ENCODE results near the gene FUCA2. TPM values are rescaled to one million over a fixed set of nuclear protein-coding genes. Genes with fewer than 3 reads are reported as not detected.
"Not testable (repeated sequence)": the region's sequence is repeated elsewhere in the genome, so short reads cannot be mapped to it uniquely, and the experiment has no call there.

FUCA2 gene
- total RNA-seq, 1 donor from 2014 or later, result 22.8 TPM

DNA sequence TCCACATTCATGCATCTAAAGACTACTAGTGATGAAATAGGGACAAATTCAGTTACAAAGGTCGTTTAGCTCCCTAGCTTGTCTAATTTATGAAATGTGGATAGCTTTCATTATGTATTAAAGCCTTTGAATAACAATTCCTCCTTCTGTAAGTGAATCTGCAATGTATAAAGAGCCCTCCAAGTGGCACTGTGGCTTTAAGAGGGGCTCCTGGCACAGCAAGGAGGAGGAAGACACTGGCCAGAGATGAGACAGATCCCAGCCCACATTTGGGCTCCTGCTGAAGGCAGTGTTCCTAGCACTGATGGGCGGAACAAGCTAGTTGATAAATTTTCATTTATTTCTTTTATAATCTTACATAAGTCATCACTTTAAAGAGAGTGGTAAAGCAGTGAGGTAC lies 17.6 kb upstream of the FUCA2 start:
- Mint-ChIP-seq H3K9me3 (no peaks in the 10 kb centered on the region), H3K27ac (no peak overlapping the region), H3K4me1 (ENCODE audit: low read depth) (peaks cover 12% of the 10 kb centered on the region), H3K4me3 (ENCODE audit: low read depth) (no peak overlapping the region), H3K36me3 (ENCODE audit: low read depth) (peaks cover 3% of the 10 kb centered on the region), H3K27me3 (ENCODE audit: low read depth) (no peaks in the 10 kb centered on the region)
- DNase-seq (ENCODE audit: low spot score), result no peak
- intact Hi-C loops (cut with micrococcal nuclease), result loop anchor here (2.0 kb wide), 1 partner anchor 14 kb away; no protein-coding TSS in a partner anchor

DNA sequence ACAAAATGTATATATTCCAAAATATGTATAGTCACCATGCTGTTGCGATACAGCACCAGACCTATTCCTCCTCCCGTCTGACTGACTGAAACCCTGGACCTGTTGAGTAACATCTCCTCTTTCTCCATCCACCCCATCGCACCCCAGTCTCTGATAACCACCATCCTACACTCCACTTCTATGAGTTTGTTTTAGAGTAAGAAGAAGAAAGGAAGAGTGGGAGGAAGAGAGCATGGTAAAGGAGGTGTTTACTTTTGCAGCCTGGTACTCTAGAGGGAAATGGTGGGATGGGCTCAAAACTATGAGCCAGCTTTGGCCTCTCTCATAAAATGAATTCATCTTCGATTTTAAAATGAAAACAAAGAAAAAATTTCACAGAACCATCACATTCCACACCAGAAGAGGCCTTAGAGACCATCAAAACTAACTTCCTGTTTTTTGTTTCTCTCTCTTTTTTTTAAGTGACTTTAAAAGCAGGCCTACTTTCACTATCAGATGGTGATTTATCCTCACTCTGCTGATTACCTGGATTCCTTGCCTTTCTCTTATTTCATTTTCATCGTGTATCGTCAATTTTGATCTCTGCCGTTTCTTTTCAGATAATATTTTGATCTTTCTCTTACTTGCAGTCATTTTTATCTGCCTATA lies 16.8 kb upstream of the FUCA2 start:
- H3K4me3 Mint-ChIP-seq (ENCODE audit: low read depth), result peak overlapping the region; percentile 30
- H3K9me3 Mint-ChIP-seq, result peaks cover 7% of the 10 kb centered on the region
- H3K27me3 Mint-ChIP-seq (ENCODE audit: low read depth), result no peaks in the 10 kb centered on the region
- DNase-seq (ENCODE audit: low spot score), result no peak
- peak overlapping the region; percentile 82 for H3K27ac Mint-ChIP-seq
- H3K4me1 Mint-ChIP-seq (ENCODE audit: low read depth), result peaks cover 12% of the 10 kb centered on the region
- intact Hi-C loops (cut with micrococcal nuclease), result loop anchor here (1.0 to 2.0 kb wide), 2 partner anchors 8 to 13 kb away; no protein-coding TSS in a partner anchor
- peaks cover 6% of the 10 kb centered on the region for H3K36me3 Mint-ChIP-seq (ENCODE audit: low read depth)

DNA sequence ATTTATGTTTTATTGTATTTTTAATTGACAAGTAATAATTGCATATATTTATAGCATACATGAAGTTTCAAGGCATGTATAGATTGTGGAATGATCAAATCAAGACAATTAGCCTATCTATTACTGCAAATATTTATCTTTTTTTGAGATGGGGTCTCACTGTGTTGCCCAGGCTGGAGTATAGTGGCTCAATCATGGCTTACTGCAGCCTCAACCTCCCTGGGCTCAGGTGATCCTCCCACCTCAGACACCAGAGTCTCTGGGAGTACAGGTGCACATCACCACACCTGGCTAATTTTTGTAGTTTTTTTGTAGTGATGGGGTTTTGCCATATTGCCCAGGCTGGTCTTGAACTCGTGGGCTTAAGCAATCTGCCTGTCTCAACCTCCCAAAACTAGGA lies 16.2 kb upstream of the FUCA2 start:
- Mint-ChIP-seq H3K4me1 (ENCODE audit: low read depth) (peaks cover 12% of the 10 kb centered on the region), H3K4me3 (ENCODE audit: low read depth) (no peak overlapping the region), H3K36me3 (ENCODE audit: low read depth) (peaks cover 6% of the 10 kb centered on the region), H3K27ac (no peak overlapping the region), H3K27me3 (ENCODE audit: low read depth) (no peaks in the 10 kb centered on the region), H3K9me3 (peaks cover 7% of the 10 kb centered on the region)
- no peak for DNase-seq (ENCODE audit: low spot score)
- intact Hi-C loops (cut with micrococcal nuclease), result loop anchor here (1.0 to 2.0 kb wide), 2 partner anchors 9 to 13 kb away; no protein-coding TSS in a partner anchor

DNA sequence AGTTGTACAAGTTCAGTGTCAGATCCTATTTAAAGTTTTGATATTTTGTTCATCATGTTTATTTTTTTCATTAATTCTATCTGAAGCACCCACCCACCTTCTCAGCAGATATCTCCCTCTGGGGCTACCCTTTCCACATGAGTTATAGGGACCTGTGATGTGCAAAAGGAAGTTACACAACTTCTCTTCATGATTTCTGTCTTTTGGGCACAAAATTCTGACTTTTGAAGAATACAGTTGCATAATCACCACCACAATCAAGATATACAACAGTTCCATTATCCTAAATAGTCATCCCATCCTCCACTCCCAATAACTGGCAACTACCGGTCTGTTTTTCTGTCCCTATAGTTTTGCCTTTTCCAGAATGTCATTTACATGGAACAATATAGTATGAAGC lies 13.8 kb upstream of the FUCA2 start:
- Mint-ChIP-seq H3K9me3 (peaks cover 7% of the 10 kb centered on the region), H3K36me3 (ENCODE audit: low read depth) (peaks cover 6% of the 10 kb centered on the region), H3K4me3 (ENCODE audit: low read depth) (no peak overlapping the region), H3K4me1 (ENCODE audit: low read depth) (peaks cover 12% of the 10 kb centered on the region), H3K27ac (no peak overlapping the region), H3K27me3 (ENCODE audit: low read depth) (no peaks in the 10 kb centered on the region)
- no peak for DNase-seq (ENCODE audit: low spot score)
- intact Hi-C loops (cut with micrococcal nuclease), result no loop called here

DNA sequence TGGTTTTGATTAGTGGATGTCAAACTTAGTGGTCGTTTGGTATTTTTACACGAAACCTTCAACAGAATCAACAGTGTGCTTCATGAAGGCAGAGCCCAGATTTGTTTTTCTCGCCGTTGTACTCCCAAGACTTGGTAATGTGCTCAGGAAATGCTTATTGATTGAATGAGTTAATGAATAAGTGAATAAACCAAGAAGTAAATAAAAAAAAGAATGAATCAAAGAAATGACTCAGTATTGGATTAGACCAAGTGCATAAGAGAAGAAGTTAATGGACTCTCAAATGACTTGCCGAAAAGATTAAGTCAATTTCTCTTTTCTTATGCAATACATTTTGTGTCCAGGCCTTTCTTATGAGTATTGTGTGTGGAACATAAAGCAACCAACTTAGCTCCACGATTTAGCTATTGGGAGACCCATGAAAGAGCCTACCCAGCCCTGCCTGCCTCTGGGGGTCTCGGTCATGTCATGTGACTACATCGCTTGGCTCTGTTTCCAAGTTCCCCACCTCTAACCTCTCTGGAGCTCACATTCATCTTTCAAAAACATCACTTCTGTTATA lies 10.6 kb upstream of the FUCA2 start:
- Mint-ChIP-seq H3K36me3 (ENCODE audit: low read depth) (peaks cover 6% of the 10 kb centered on the region), H3K27me3 (ENCODE audit: low read depth) (no peaks in the 10 kb centered on the region), H3K4me1 (ENCODE audit: low read depth) (peaks cover 3% of the 10 kb centered on the region), H3K9me3 (peaks cover 7% of the 10 kb centered on the region), H3K27ac (no peak overlapping the region), H3K4me3 (ENCODE audit: low read depth) (no peak overlapping the region)
- intact Hi-C loops (cut with micrococcal nuclease), result no loop called here
- no peak for DNase-seq (ENCODE audit: low spot score)

DNA sequence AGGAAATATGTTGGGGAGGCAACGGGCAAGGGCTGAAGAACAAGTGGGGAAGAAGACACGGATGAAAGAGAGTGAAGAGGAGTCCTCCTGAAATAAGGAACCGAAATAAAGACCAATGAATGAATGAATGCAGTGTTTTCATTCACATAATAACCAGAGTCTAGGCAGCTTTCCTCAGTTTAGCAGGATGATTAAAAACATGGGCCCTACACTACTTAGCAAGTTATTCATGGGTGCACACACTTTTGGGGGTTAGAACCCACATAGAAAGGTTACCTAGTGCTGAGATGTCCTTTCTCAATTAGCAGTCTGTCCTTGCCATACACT lies 5.9 kb upstream of the FUCA2 start:
- Mint-ChIP-seq H3K9me3 (no peaks in the 10 kb centered on the region), H3K36me3 (ENCODE audit: low read depth) (peaks cover 6% of the 10 kb centered on the region), H3K27ac (peak overlapping the region; percentile 15), H3K4me1 (ENCODE audit: low read depth) (peaks cover 18% of the 10 kb centered on the region), H3K27me3 (ENCODE audit: low read depth) (no peaks in the 10 kb centered on the region), H3K4me3 (ENCODE audit: low read depth) (no peak overlapping the region)
- DNase-seq (ENCODE audit: low spot score), result no peak
- intact Hi-C loops (cut with micrococcal nuclease), result no loop called here

DNA sequence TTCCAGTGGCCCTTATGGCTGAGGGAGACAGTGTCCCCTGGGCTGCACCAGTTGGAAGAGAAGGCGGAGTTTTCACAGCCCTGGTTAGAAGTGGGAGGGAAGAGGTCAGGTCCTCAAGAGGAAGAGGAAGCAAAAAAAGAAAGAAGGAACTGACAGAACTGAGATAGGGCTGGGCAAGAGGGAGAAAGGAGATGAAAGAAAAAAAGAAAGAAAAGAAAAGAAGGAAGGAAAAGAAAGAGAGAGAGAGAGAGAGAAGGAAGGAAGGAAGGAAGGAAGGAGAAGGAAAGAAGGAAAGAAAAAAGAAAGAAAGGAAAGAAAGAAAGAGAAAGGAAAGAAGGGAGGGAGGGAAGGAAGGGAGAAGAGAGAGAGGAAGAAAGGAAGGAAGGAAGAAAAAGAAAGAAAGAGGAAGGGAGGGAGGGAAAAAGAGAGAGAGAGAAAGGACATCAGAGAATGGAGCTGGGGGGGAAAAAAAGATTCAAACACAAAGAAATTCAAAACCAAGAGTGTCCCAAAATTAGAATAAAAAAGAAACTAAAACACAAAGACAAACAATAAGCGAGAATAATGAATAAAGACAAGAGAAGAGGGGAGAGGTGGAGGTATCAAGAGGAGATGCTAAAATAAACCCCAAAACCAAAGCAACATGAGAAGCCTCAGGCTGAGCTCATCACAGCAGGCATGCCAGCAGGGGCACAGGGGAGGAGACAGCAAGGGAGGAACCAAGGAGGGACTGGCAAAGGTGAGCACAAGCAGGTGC lies 5.3 kb upstream of the FUCA2 start:
- Mint-ChIP-seq H3K9me3 (no peaks in the 10 kb centered on the region), H3K4me1 (ENCODE audit: low read depth) (peaks cover 20% of the 10 kb centered on the region), H3K27me3 (ENCODE audit: low read depth) (no peaks in the 10 kb centered on the region), H3K27ac (peak overlapping the region; percentile 15), H3K4me3 (ENCODE audit: low read depth) (no peak overlapping the region), H3K36me3 (ENCODE audit: low read depth) (peaks cover 6% of the 10 kb centered on the region)
- DNase-seq (ENCODE audit: low spot score), result no peak
- intact Hi-C loops (cut with micrococcal nuclease), result no loop called here

DNA sequence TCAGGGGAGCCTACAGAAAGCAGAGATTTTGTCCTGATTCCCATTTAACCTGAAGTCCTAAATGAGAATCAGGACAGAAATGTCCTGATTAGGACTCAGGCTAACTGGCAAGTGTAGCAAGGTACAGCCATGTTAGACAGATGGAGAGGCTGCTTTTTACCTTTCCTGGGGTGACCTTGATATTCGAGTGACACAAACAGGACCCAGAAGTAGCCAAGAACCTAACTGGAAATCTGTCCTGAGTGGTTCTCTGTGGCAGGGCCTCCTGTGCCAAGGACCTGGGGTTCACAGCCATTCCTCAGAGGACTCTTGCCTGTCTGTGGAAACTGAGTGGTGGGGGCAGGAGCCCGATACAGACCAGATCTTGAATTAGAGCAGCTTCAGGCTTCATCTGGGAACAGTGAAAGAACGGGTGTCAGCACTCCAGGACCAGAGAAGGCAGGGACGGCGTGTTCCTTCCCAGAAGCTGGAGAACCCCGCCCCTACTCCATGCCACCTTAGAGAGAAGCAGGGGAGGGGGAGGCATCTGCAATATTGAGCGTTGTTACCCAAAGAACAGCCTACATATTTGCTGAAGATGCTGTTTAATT lies 4.3 kb upstream of the FUCA2 start:
- peaks cover 9% of the 10 kb centered on the region for H3K36me3 Mint-ChIP-seq (ENCODE audit: low read depth)
- no peak overlapping the region for H3K27ac Mint-ChIP-seq
- H3K9me3 Mint-ChIP-seq, result no peaks in the 10 kb centered on the region
- DNase-seq (ENCODE audit: low spot score), result no peak
- intact Hi-C loops (cut with micrococcal nuclease), result loop anchor here (2.0 kb wide), 1 partner anchor 13 kb away; no protein-coding TSS in a partner anchor
- peaks cover 27% of the 10 kb centered on the region for H3K4me1 Mint-ChIP-seq (ENCODE audit: low read depth)
- no peak overlapping the region for H3K4me3 Mint-ChIP-seq (ENCODE audit: low read depth)
- no peaks in the 10 kb centered on the region for H3K27me3 Mint-ChIP-seq (ENCODE audit: low read depth)

DNA sequence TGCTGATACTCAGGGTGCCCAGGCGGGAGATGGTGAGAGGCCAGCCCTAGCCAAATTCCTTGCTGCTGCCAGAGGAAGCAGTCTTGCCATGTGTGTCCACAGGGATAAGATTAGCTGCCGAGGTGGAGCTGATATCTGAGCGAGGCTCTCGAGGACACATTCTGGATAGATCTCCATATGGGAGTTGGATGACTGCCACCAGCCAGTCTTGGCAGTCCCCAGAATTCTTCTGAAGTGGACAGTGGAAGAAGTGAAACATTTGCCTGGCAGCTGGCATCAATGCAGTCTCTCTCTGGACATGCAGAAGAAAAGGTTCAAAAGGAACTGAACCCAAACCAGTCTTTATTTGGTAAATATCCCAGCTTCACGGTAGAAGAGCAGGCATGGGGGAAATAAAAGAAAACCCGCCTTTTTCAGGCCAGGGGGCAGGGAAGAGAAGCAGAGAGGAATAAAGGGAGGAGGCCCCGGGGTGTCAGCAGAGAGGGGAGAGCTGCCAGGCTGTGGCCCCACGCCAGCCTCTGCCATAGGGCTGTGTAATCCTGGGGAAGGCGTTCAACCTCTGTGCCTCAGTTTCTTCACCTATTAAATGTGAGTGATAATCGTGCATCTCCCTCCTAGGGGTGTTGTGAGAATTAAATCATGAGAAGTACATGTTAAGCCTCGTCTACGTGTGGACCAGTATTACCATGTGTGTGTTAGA lies 3.7 kb upstream of the FUCA2 start:
- Mint-ChIP-seq H3K36me3 (ENCODE audit: low read depth) (peaks cover 11% of the 10 kb centered on the region), H3K9me3 (no peaks in the 10 kb centered on the region), H3K27ac (no peak overlapping the region), H3K4me1 (ENCODE audit: low read depth) (peaks cover 30% of the 10 kb centered on the region), H3K4me3 (ENCODE audit: low read depth) (no peak overlapping the region), H3K27me3 (ENCODE audit: low read depth) (no peaks in the 10 kb centered on the region)
- DNase-seq (ENCODE audit: low spot score), result no peak
- intact Hi-C loops (cut with micrococcal nuclease), result loop anchor here (2.0 kb wide), 1 partner anchor 14 kb away; no protein-coding TSS in a partner anchor

DNA sequence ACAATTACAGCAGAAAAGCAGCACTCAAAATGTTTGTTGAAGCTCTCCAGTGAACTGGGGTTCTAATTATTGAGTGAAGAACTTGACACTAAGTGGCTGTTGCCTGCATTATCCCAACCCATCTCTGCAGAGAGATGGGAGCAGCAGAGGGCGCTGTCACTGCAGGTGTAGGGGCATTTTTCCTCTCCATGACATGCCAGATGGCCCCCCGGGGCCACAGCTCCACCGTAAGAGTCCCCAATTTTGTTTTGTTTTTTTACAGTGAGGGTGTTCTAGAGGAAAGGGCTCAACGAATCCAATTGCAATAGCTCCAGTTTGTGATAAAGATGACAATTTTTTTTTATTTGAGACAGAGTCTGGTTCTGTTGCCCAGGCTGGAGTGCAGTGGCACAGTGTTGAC lies 1.9 kb upstream of the FUCA2 start:
- peak overlapping the region; percentile 62 for H3K4me3 Mint-ChIP-seq (ENCODE audit: low read depth)

DNA sequence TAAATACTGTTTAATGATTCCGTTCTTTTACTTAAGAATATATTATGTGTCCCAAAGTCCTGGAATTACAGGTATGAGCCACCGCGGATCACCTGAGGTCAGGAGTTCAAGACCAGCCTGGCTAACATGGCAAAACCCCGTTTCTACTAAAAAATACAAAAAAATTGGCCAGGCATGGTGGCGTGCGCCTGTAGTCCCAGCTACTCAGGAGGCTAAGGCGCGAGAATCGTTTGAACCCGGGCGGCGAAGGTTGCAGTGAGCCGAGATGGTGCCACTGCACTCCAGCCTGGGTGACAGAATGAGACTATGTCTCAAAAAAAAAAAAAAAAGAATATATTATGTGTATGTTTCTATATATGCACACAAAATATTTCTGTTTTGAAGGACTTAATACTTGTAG lies 1.2 kb downstream of the FUCA2 start:
- H3K9me3 Mint-ChIP-seq; DNase-seq (ENCODE audit: low spot score); H3K27ac Mint-ChIP-seq; H3K27me3 Mint-ChIP-seq (ENCODE audit: low read depth): not testable (repeated sequence)
- H3K36me3 Mint-ChIP-seq (ENCODE audit: low read depth), result peaks cover 36% of the 10 kb centered on the region
- peaks cover 34% of the 10 kb centered on the region for H3K4me1 Mint-ChIP-seq (ENCODE audit: low read depth)
- peak overlapping the region; percentile 93 for H3K4me3 Mint-ChIP-seq (ENCODE audit: low read depth)
- intact Hi-C loops (cut with micrococcal nuclease), result loop anchor here (2.0 kb wide), 3 partner anchors 26 to 70 kb away; partner anchors contain the start of genes ADAT2 and PEX3

More for the DNA sequence above, 1.9 kb upstream of the FUCA2 start:
- peaks cover 40% of the 10 kb centered on the region for H3K4me1 Mint-ChIP-seq (ENCODE audit: low read depth)
- peak; percentile 28 for DNase-seq (ENCODE audit: low spot score)
- peaks cover 17% of the 10 kb centered on the region for H3K36me3 Mint-ChIP-seq (ENCODE audit: low read depth)
- no peaks in the 10 kb centered on the region for H3K27me3 Mint-ChIP-seq (ENCODE audit: low read depth)
- intact Hi-C loops (cut with micrococcal nuclease), result loop anchor here (1.0 kb wide), 1 partner anchor 500 kb away; no protein-coding TSS in a partner anchor
- no peaks in the 10 kb centered on the region for H3K9me3 Mint-ChIP-seq
- H3K27ac Mint-ChIP-seq, result peak overlapping the region; percentile 69

DNA sequence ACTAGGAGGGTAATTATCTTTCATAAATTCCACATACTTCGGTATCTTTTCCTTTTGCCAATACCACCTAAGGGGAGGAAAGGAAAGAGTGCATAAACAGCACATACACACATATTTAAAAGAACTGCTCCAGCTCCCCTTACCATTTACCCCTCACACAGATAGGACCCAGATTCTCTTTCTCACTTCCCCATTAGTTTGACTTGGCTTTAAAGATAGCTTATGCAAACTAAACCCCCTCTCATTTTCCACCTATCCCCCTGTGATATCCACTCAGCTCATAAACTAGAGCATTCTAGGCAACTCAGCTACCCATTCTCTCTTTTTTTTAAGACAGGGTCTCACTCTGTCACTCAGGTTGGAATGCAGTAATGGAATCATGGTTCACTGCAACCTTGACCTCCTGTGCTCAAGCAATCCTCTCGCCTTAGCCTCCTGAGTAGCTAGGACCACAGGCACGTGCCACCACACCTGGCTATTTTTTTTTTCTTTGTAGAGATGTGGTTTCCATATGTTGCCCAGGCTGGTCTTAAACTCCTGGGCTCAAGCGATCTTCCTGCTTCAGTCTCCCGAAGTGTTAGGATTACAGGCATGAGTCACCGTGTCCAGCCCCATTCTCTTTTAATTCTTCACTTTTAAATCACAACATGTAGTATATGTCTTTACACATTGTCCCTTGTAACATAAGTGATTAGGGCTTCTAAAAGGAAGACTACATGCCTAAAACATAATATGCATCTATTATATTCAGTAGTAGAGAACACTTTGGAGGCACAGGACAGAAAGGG lies 4.0 kb downstream of the FUCA2 start:
- Mint-ChIP-seq H3K9me3 (no peaks in the 10 kb centered on the region), H3K4me3 (ENCODE audit: low read depth) (no peak overlapping the region), H3K4me1 (ENCODE audit: low read depth) (peaks cover 27% of the 10 kb centered on the region)

More for the DNA sequence above, 4.0 kb downstream of the FUCA2 start:
- no peaks in the 10 kb centered on the region for H3K27me3 Mint-ChIP-seq (ENCODE audit: low read depth)
- no peak overlapping the region for H3K27ac Mint-ChIP-seq
- intact Hi-C loops (cut with micrococcal nuclease), result no loop called here
- DNase-seq (ENCODE audit: low spot score), result no peak
- H3K36me3 Mint-ChIP-seq (ENCODE audit: low read depth), result peaks cover 30% of the 10 kb centered on the region
